ENCODE data around the gene HNRNPLL.

The HNRNPLL gene

GRCh38 chr2:38591152-38591551 lies 11.6 kb downstream of the HNRNPLL start:
- DNase-seq: no peak

- DNase-seq: no peak
These were observed 12.7 kb downstream of the HNRNPLL start for GRCh38 chr2:38590053-38590452.

GRCh38 chr2:38586931-38587330 lies 15.8 kb downstream of the HNRNPLL start:
- no peak for DNase-seq

- no peak for DNase-seq
These were observed 17.8 kb downstream of the HNRNPLL start for GRCh38 chr2:38584881-38585280.

GRCh38 chr2:38583994-38584393 lies 18.7 kb downstream of the HNRNPLL start:
- no peak for DNase-seq

- no peak for DNase-seq
These were observed 19.2 kb downstream of the HNRNPLL start for GRCh38 chr2:38583524-38583923.

GRCh38 chr2:38581193-38582147 lies 21.3 kb downstream of the HNRNPLL start:
- peak; percentile 32 for DNase-seq

- no peak for DNase-seq
These were observed 22.6 kb downstream of the HNRNPLL start for GRCh38 chr2:38580115-38580636.

GRCh38 chr2:38578832-38579231 lies 23.9 kb downstream of the HNRNPLL start:
- no peak for DNase-seq

GRCh38 chr2:38574278-38574677 lies 28.4 kb downstream of the HNRNPLL start:
- DNase-seq: no peak

GRCh38 chr2:38572167-38572566 lies 30.6 kb downstream of the HNRNPLL start:
- peak; percentile 51 for DNase-seq

GRCh38 chr2:38571193-38571592 lies 31.5 kb downstream of the HNRNPLL start:
- no peak for DNase-seq

- DNase-seq: no peak
These were observed 33.8 kb downstream of the HNRNPLL start for GRCh38 chr2:38568724-38569436.

GRCh38 chr2:38565333-38565732 lies 37.4 kb downstream of the HNRNPLL start:
- no peak for DNase-seq

GRCh38 chr2:38561691-38562090 lies 41.0 kb downstream of the HNRNPLL start:
- no peak for DNase-seq

- no peak for DNase-seq
These were observed 42.6 kb downstream of the HNRNPLL start for GRCh38 chr2:38560092-38560491.

- no peak for DNase-seq
These were observed 44.7 kb downstream of the HNRNPLL start for GRCh38 chr2:38557981-38558380.

GRCh38 chr2:38557217-38557616 lies 45.5 kb downstream of the HNRNPLL start:
- DNase-seq: no peak

- DNase-seq: no peak
These were observed 46.5 kb downstream of the HNRNPLL start for GRCh38 chr2:38556006-38556801.

- DNase-seq: no peak
These were observed 47.6 kb downstream of the HNRNPLL start for GRCh38 chr2:38554973-38555595.

- DNase-seq: no peak
These were observed 49.2 kb downstream of the HNRNPLL start for GRCh38 chr2:38553554-38553953.

GRCh38 chr2:38552259-38552658 lies 50.5 kb downstream of the HNRNPLL start:
- no peak for DNase-seq

Data from activated naive CD4-positive, alpha-beta T cell treated with Interleukin-2 at 50 U/mL for 16 hours (primary cell).